Breast epithelium (tissue), 3 donors: ENCODE measurements around the gene ECE1.

Experiments
- POLR2AphosphoS5 ChIP-seq, 3 donors: sonication (generic); formaldehyde crosslinking; IDR thresholded peaks; one replicate each; pipeline ENCODE4 v1.6.1; 2017; ENCODE audit warnings: antibody characterized with exemption in 3 of 3
- TF ChIP-seq, protein P1 (sequence below), 3 donors: fragments of 450-650 bp; IDR thresholded peaks; one replicate each; pipeline ENCODE4 v1.5.1; 2016 to 2017; ENCODE audit warnings: antibody characterized with exemption in 3 of 3, mild to moderate bottlenecking in 3 of 3, moderate library complexity in 3 of 3

DNA sequence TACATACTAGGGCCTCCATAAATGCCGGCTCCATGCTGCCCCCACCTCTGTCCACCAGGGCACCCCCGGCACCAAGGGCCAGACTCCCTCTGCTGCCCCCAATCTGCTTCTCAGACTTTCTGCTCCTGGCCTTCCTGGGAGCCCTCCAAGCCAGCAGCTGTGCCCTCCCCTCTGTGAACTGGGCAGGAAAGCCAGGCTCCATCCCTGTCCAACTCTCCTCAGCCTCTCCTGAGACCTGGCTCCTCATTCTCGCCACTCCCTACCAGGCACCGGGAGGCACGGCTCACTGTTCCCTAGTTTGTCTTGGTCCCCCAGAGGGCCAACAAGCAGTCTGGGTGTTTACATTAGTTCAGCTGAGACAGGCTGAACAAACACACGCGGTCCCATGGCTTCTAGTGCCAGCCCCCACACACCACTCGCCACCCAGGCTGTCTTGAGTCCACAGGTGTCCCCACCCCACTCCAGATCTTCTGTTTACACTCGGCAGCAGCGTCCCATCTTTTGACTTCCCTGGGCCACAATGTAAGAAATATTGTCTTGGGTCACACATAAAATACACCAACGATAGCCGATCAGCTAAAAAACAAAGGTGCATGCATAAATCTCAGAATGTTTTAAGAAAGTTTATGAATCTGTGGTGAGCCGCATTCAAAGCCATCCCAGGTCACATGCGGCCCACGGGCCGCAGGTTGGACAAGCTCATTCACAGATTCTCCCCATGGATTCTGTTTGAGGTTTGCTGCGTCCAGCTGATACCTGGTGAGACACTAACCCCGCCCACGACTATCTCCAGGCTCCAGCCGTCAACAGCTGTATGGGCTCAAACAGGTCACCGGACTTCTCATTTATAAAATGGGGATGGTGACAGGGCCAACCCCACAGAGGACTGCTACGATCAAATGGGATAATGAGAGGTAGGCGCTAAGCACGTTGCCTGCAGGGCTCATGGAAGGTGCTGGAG lies 29.5 kb upstream of the ECE1 start:
- TF ChIP-seq, protein P1, sequence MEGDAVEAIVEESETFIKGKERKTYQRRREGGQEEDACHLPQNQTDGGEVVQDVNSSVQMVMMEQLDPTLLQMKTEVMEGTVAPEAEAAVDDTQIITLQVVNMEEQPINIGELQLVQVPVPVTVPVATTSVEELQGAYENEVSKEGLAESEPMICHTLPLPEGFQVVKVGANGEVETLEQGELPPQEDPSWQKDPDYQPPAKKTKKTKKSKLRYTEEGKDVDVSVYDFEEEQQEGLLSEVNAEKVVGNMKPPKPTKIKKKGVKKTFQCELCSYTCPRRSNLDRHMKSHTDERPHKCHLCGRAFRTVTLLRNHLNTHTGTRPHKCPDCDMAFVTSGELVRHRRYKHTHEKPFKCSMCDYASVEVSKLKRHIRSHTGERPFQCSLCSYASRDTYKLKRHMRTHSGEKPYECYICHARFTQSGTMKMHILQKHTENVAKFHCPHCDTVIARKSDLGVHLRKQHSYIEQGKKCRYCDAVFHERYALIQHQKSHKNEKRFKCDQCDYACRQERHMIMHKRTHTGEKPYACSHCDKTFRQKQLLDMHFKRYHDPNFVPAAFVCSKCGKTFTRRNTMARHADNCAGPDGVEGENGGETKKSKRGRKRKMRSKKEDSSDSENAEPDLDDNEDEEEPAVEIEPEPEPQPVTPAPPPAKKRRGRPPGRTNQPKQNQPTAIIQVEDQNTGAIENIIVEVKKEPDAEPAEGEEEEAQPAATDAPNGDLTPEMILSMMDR (IDR thresholded peaks at IDR 0.05), result no peak
- TF ChIP-seq POLR2AphosphoS5 (IDR thresholded peaks at IDR 0.05), result no peak
